HFFc6 (cell line): Measurements from ENCODE around the gene C1orf56. TPM values are rescaled to one million over a fixed set of nuclear protein-coding genes. Genes with fewer than 3 reads are reported as not detected.

Experiments used
- DNase-seq: peaks from one replicate; pipeline ENCODE4 v3.0.0-alpha.2; 2018
- H3K27ac Mint-ChIP-seq: 2 replicates; pipeline ENCODE4 v1.8.0; 2020; ENCODE audit warnings: mild to moderate bottlenecking, mixed read lengths
- H3K27me3 Mint-ChIP-seq: 2 replicates; pipeline ENCODE4 v1.8.0; 2021; ENCODE audit warnings: mild to moderate bottlenecking, moderate library complexity, mixed read lengths; ENCODE audit not compliant: insufficient read depth
- H3K36me3 Mint-ChIP-seq: 2 replicates; pipeline ENCODE4 v1.8.0; 2021; ENCODE audit warnings: low read depth, mixed read lengths
- H3K4me1 Mint-ChIP-seq: 2 replicates; pipeline ENCODE4 v1.8.0; 2020; ENCODE audit warnings: low read depth, mixed read lengths
- H3K4me3 Mint-ChIP-seq: 2 replicates; pipeline ENCODE4 v1.8.0; 2020; ENCODE audit warnings: mild to moderate bottlenecking, moderate library complexity, mixed read lengths
- H3K9me3 Mint-ChIP-seq: 2 replicates; pipeline ENCODE4 v1.8.0; 2020; ENCODE audit warnings: mild to moderate bottlenecking, mixed read lengths
- CTCF ChIP-seq: fragments of 200-600 bp; sonication (generic); IDR thresholded peaks from 2 replicates; pipeline ENCODE4 v1.5.0; 2021; ENCODE audit warnings: antibody characterized with exemption, mild to moderate bottlenecking
- total RNA-seq, 6 experiments: library from RNA; stranded (reverse); fragmentation: NEBNext Ultra II Directional; extraction: Animal tissue kit (Norgen Biotek cat#: 25700); gene quantifications; 2 replicates in 1 of 6; 3 replicates in 5 of 6; pipeline ENCODE4 v1.2.3, GENCODE V29; 2021

C1orf56 gene
- total RNA-seq, 6 experiments from 2014 or later = 3.0 to 6.6 (median 4.6) TPM

- H3K36me3 Mint-ChIP-seq = peaks cover 48% of the 10 kb centered on the region
- H3K27ac Mint-ChIP-seq = peak overlapping the region; percentile 99
- H3K9me3 Mint-ChIP-seq = no peaks in the 10 kb centered on the region
- DNase-seq = no peak
- H3K4me1 Mint-ChIP-seq = peaks cover 64% of the 10 kb centered on the region
- peaks cover 6% of the 10 kb centered on the region for H3K27me3 Mint-ChIP-seq
- H3K4me3 Mint-ChIP-seq = peak overlapping the region; percentile 93
- no peak for TF ChIP-seq CTCF
These were observed 11.1 kb downstream of the C1orf56 start for GRCh38 chr1:151058692-151059091.

- H3K9me3 Mint-ChIP-seq = no peaks in the 10 kb centered on the region
- H3K27ac Mint-ChIP-seq = peak within 1 kb of the TSS; percentile 99
- peaks cover 64% of the 10 kb centered on the region for H3K4me1 Mint-ChIP-seq
- H3K27me3 Mint-ChIP-seq = peaks cover 6% of the 10 kb centered on the region
- H3K36me3 Mint-ChIP-seq = peaks cover 44% of the 10 kb centered on the region
- peak; percentile 84 for TF ChIP-seq CTCF
- DNase-seq = peak; percentile 68
- peak within 1 kb of the TSS; percentile 93 for H3K4me3 Mint-ChIP-seq
These were observed 11.8 kb downstream of the C1orf56 start, which contains the start of gene CDC42SE1 for GRCh38 chr1:151059109-151060006. CDC42SE1 (minus strand) TSS chr1:151059622; CDS start chr1:151055730, 3,892 bp downstream.

- H3K4me3 Mint-ChIP-seq = peak within 1 kb of the TSS; percentile 93
- peak; percentile 43 for DNase-seq
- H3K27me3 Mint-ChIP-seq = peaks cover 6% of the 10 kb centered on the region
- H3K4me1 Mint-ChIP-seq = peaks cover 59% of the 10 kb centered on the region
- peak within 1 kb of the TSS; percentile 99 for H3K27ac Mint-ChIP-seq
- peaks cover 36% of the 10 kb centered on the region for H3K36me3 Mint-ChIP-seq
- no peaks in the 10 kb centered on the region for H3K9me3 Mint-ChIP-seq
- no peak for TF ChIP-seq CTCF
These were observed 12.6 kb downstream of the C1orf56 start, which contains the start of gene MLLT11 for GRCh38 chr1:151060007-151060656. MLLT11 (plus strand) TSS chr1:151060397; CDS start chr1:151067225, 6,828 bp downstream.

- Mint-ChIP-seq H3K36me3 (peaks cover 34% of the 10 kb centered on the region), H3K9me3 (no peaks in the 10 kb centered on the region), H3K4me3 (peak overlapping the region; percentile 93), H3K27me3 (peaks cover 5% of the 10 kb centered on the region; the same call in 1 of the 2 replicates), H3K4me1 (peaks cover 52% of the 10 kb centered on the region), H3K27ac (peak overlapping the region; percentile 99)
- no peak for DNase-seq
- peak; percentile 24; the same call in 1 of the 2 replicates for TF ChIP-seq CTCF
These were observed 13.3 kb downstream of the C1orf56 start for GRCh38 chr1:151060657-151061421.

GRCh38 chr1:151061704-151062103 is 14.2 kb downstream of the C1orf56 start:
- H3K4me1 Mint-ChIP-seq = peaks cover 43% of the 10 kb centered on the region
- peaks cover 33% of the 10 kb centered on the region for H3K36me3 Mint-ChIP-seq
- H3K27me3 Mint-ChIP-seq = peaks cover 5% of the 10 kb centered on the region; the same call in 1 of the 2 replicates
- no peak for DNase-seq
- peak overlapping the region; percentile 93 for H3K4me3 Mint-ChIP-seq
- H3K9me3 Mint-ChIP-seq = no peaks in the 10 kb centered on the region
- peak overlapping the region; percentile 99 for H3K27ac Mint-ChIP-seq
- no peak for TF ChIP-seq CTCF
